K562 (cell line): ENCODE results near the gene GPATCH2L. TPM values are rescaled to one million over a fixed set of nuclear protein-coding genes. Genes with fewer than 3 reads are reported as not detected.

Experiments
- ATAC-seq: fragments of 200-7000 bp; cut with Tn5 transposase; 3 replicates; pipeline ENCODE4 v1.9.1; 2020; ENCODE audit warnings: moderate library complexity
- BruUV-seq: library from RNA; stranded (reverse); fragments of 400-500 nt; replicated peaks from 2 replicates; lab custom pipeline; 2021; lab: Mats Ljungman, UMichigan
- CTCF ChIA-PET: fragments of 300-600 bp; formaldehyde crosslinking; extraction: SDS; loops from one replicate; lab custom pipeline; 2021; ENCODE audit warnings: low intra/inter-chr PET ratio; lab: Yijun Ruan, JAX
- POLR2A ChIA-PET: fragments of 300-600, 350-650 bp; sonication (Branson Sonifier 250); formaldehyde crosslinking; extraction: SDS; loops from one replicate; lab custom pipeline; 2021; ENCODE audit warnings: antibody characterized with exemption, inconsistent platforms; lab: Yijun Ruan, JAX
- DNase-seq, 4 experiments: peaks; one replicate each; pipeline versions ENCODE4 v3.0.0 to v3.0.0-alpha.2; 2011 to 2018; ENCODE audit warnings: low spot score in 3 of 4, mixed read lengths in 3 of 4; ENCODE audit errors: extremely low read depth in 1 of 4
- FAIRE-seq: peaks from 2 replicates; lab custom pipeline; 2011; peaks lifted over from hg19 to GRCh38; lab: Jason Lieb, UNC
- H2AFZ ChIP-seq: 2 replicates; pipeline ENCODE4 v1.6.0; 2011; ENCODE audit warnings: low read depth, low read length, control low read depth, inconsistent platforms
- H3K27ac ChIP-seq: fragments of 200-600 bp; 3 replicates; pipeline ENCODE4 v1.8.0; 2011; ENCODE audit warnings: low read depth, mild to moderate bottlenecking, control low read depth, inconsistent platforms, low read length, moderate library complexity, mixed read lengths; ENCODE audit errors: extremely low read depth
- H3K27me3 ChIP-seq, 2 experiments: fragments of 300-600 bp in 1 of 2; 2 replicates in 1 of 2; 3 replicates in 1 of 2; pipeline versions ENCODE4 v1.6.0 to v1.8.0; 2011; ENCODE audit warnings: inconsistent platforms in 2 of 2, low read length in 2 of 2, mild to moderate bottlenecking in 1 of 2, mixed read lengths in 1 of 2, moderate library complexity in 1 of 2; ENCODE audit not compliant: control insufficient read depth in 2 of 2, insufficient read depth in 2 of 2
- H3K36me3 ChIP-seq: fragments of 300-600 bp; 3 replicates; pipeline ENCODE4 v1.8.0; 2011; ENCODE audit warnings: mild to moderate bottlenecking, low read length, inconsistent platforms; ENCODE audit not compliant: control insufficient read depth, insufficient read depth
- H3K4me1 ChIP-seq, 2 experiments: fragments of 200-600 bp in 1 of 2; replicated peaks in 1 of 2; 2 replicates in 1 of 2; 3 replicates in 1 of 2; pipeline versions ENCODE4 v1.5.1 to v1.8.0; 2011; ENCODE audit warnings: inconsistent platforms in 2 of 2, low read length in 2 of 2, mild to moderate bottlenecking in 1 of 2, mixed read lengths in 1 of 2, moderate library complexity in 1 of 2; ENCODE audit not compliant: control insufficient read depth in 2 of 2, insufficient read depth in 2 of 2
- H3K4me2 ChIP-seq: 2 replicates; pipeline ENCODE4 v1.6.1; 2011; ENCODE audit warnings: low read length, control low read depth, inconsistent platforms, mixed read lengths; ENCODE audit not compliant: insufficient read depth
- H3K4me3 ChIP-seq: fragments of 200-600 bp; sonication (generic), shearing (Covaris generic); 2 replicates; pipeline ENCODE4 v1.5.1; 2016; ENCODE audit warnings: control low read depth, inconsistent platforms
- H3K79me2 ChIP-seq: fragments of 200-600 bp; 3 replicates; pipeline ENCODE4 v1.8.0; 2011; ENCODE audit warnings: low read length, inconsistent platforms; ENCODE audit not compliant: control insufficient read depth, insufficient read depth
- H3K9ac ChIP-seq, 2 experiments: 2 replicates each; pipeline versions ENCODE4 v1.6.0 to v1.6.1; 2011; ENCODE audit warnings: low read depth in 2 of 2, low read length in 2 of 2, control low read depth in 1 of 2, inconsistent platforms in 1 of 2, mild to moderate bottlenecking in 1 of 2, mixed read lengths in 1 of 2; ENCODE audit not compliant: insufficient read depth in 1 of 2
- H3K9me1 ChIP-seq: one replicate; pipeline ENCODE4 v1.6.0; 2011; ENCODE audit warnings: inconsistent platforms, mild to moderate bottlenecking, low read length, moderate library complexity; ENCODE audit not compliant: control insufficient read depth, insufficient read depth
- H3K9me3 ChIP-seq: replicated peaks from 2 replicates; pipeline ENCODE4 v1.5.1; 2011; ENCODE audit warnings: low read depth, low read length, inconsistent platforms; ENCODE audit not compliant: control insufficient read depth, insufficient read depth
- H4K20me1 ChIP-seq: replicated peaks from 2 replicates; pipeline ENCODE4 v1.6.1; 2011; ENCODE audit warnings: low read length, inconsistent platforms, mixed read lengths; ENCODE audit not compliant: control insufficient read depth, insufficient read depth
- ARNT ChIP-seq, 2 experiments: fragments of 450-650 bp; IDR thresholded peaks; 2 replicates each; pipeline ENCODE4 v1.6.1; 2016; ENCODE audit warnings: mild to moderate bottlenecking in 1 of 2
- ASH1L ChIP-seq: fragments of 450-650 bp; IDR thresholded peaks from 2 replicates; pipeline ENCODE4 v1.6.1; 2018; ENCODE audit warnings: borderline replicate concordance, mild to moderate bottlenecking, low read depth; ENCODE audit not compliant: partially characterized antibody
- CBFB ChIP-seq: sonication (generic); formaldehyde crosslinking; IDR thresholded peaks from 2 replicates; pipeline ENCODE4 v1.4.0; 2020; ENCODE audit warnings: mild to moderate bottlenecking, missing genetic modification reagents
- CBX8 ChIP-seq: fragments of 200-600 bp; sonication (generic); IDR thresholded peaks from 2 replicates; pipeline ENCODE4 v1.6.1; 2012; ENCODE audit warnings: borderline replicate concordance, mixed run types, low read depth, mild to moderate bottlenecking, moderate library complexity, mixed read lengths, low read length, control low read depth, inconsistent platforms; ENCODE audit not compliant: poor library complexity, severe bottlenecking; ENCODE audit errors: extremely low read depth
- GATAD2A ChIP-seq: fragments of 450-650 bp; IDR thresholded peaks from 2 replicates; pipeline ENCODE4 v1.6.1; 2017
- JUND ChIP-seq, 2 experiments: IDR thresholded peaks; 2 replicates in 1 of 2; 3 replicates in 1 of 2; pipeline ENCODE4 v1.6.1; 2011; ENCODE audit warnings: borderline replicate concordance in 2 of 2, low read depth in 2 of 2, low read length in 2 of 2, improper control_type of control experiment in 1 of 2, missing biosample characterization in 1 of 2, missing genetic modification characterization in 1 of 2, missing genetic modification reagents in 1 of 2
- KLF16 ChIP-seq: IDR thresholded peaks from 2 replicates; pipeline ENCODE4 v1.6.1; 2016; ENCODE audit warnings: antibody characterized with exemption
- RBBP5 ChIP-seq: fragments of 200-600 bp; sonication (generic); IDR thresholded peaks from 2 replicates; pipeline ENCODE4 v1.6.1; 2012; ENCODE audit warnings: borderline replicate concordance, mild to moderate bottlenecking, low read length, control low read depth, inconsistent platforms; ENCODE audit not compliant: insufficient read depth, poor library complexity, severe bottlenecking
- ZBTB7A ChIP-seq: IDR thresholded peaks from 2 replicates; pipeline ENCODE4 v1.6.1; 2011; ENCODE audit warnings: low read depth, mild to moderate bottlenecking, low read length, moderate library complexity, borderline replicate concordance; ENCODE audit not compliant: control insufficient read depth
- ZKSCAN8 ChIP-seq: fragments of 200-800 bp; sonication (Bioruptor generic); IDR thresholded peaks from 2 replicates; pipeline ENCODE4 v1.6.1; 2016; ENCODE audit warnings: missing genetic modification characterization, missing compliant biosample characterization
- ZNF175 ChIP-seq: fragments of 200-800 bp; sonication (Bioruptor generic); IDR thresholded peaks from 2 replicates; pipeline ENCODE4 v1.6.1; 2016; ENCODE audit warnings: low read depth, mild to moderate bottlenecking, missing genetic modification characterization, missing compliant biosample characterization
- ZNF76 ChIP-seq: fragments of 250-450 bp; sonication (Bioruptor Pico); IDR thresholded peaks from 2 replicates; pipeline ENCODE4 v1.4.0; 2020; ENCODE audit warnings: mild to moderate bottlenecking, moderate library complexity, borderline replicate concordance
- WGBS: fragments of 100-300 bp; shearing (Covaris generic); methylation state at CpG from one replicate; pipeline ENCODE4 v1.1.6; 2016; ENCODE audit warnings: low coverage, mixed read lengths; ENCODE audit not compliant: insufficient coverage; ENCODE audit errors: missing lambda C conversion rate; 5-methylcytosine and 5-hydroxymethylcytosine counted together
- in situ Hi-C: fragments of 300-500 bp; cut with MboI; formaldehyde crosslinking; loops from 4 replicates; pipeline ENCODE4 v1.15.0; 2018; ENCODE audit warnings: inconsistent platforms, mixed read lengths
- intact Hi-C: fragments of 100-400 bp; cut with micrococcal nuclease; formaldehyde crosslinking; loops from 2 replicates; pipeline ENCODE4 v1.14.2; 2022
- polyA plus RNA-seq, 8 experiments: library from polyadenylated mRNA; depleted of rRNA in 4 of 8; stranded (reverse) in 5 of 8; unstranded in 3 of 8; fragments of >200 nt; fragmentation: Nextera tagmentation in 2 of 8; fragmentation: Illumina TruSeq in 1 of 8; extraction: Ambion mirVana in 2 of 8; extraction: Trizol in 1 of 8; gene quantifications; 2 replicates each; pipeline versions ENCODE4 v1.2.1 to v1.2.3, GENCODE V29; 2011 to 2014; ENCODE audit warnings: inconsistent platforms in 1 of 8, missing spikeins in 1 of 8
- total RNA-seq, 7 experiments: library from RNA; depleted of rRNA in 6 of 7; stranded (reverse); fragments of >200 nt in 6 of 7; fragmentation: Illumina TruSeq in 2 of 7; extraction: Trizol in 2 of 7; gene quantifications; 2 replicates each; pipeline versions ENCODE4 v1.2.1 to v1.2.3, GENCODE V29; 2011 to 2021; ENCODE audit warnings: low replicate concordance in 1 of 7

GPATCH2L gene
- total and polyA plus RNA-seq, 9 of the 15 experiments (the other 6 are each of a cell fraction or from before 2014, with no cell fraction given), result 13.1 to 39.6 (median 20.0) TPM

DNA sequence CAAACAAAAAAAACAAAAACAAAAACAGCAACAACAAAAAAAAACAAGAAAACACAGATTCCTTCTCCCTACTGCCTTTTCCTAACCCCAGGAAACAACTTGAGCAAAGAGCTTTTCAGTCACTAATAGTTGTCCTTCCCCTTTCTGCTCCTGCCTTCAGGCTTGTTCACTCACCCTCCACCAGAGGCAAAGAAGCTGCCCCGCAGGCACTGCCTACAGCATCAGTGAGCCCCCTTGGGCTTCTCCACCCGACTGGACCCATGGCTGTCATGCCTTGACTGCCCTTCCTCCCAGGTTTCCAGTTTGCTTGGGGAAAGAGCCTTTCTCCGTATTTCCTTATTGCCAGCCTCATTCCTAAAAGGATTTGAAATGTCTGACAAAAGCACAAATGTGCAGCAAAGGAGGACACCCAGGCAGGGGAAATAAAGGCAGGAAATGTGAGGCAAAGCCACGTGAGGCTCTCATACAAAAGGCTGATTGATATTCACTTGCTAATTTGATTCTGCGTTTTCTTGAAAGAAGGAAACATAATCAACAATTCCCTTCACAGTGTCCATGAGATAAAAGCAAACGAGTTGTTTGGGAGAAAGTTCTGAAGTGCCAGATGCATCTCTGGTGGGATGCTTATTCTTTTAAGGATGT lies 85.7 kb downstream of the GPATCH2L start (continued):
- TF ChIP-seq RBBP5 (no peak), GATAD2A (no peak), ZNF76 (CRISPR knock-in tag) (no peak), ZNF175 (CRISPR knock-in tag) (no peak), KLF16 (no peak), ZKSCAN8 (no peak)

DNA sequence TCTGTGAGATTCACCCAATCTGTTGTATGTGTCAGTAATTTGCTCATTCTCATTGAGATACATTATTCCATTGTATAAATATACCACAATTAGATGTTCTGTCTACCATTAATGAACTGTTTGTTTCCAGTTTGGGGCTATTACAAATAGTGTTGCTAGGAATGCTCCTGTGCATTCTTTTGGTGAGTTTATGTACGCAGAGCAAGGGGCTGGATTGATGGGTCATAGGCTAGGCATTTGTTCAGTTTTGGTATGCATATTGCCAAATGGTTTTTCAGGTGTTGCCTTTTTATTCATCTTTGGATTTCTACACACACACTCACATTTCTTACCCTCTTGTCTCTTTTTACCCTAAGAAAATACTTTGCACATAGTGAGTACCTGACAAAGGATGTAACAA lies 93.4 kb downstream of the GPATCH2L start:
- Histone ChIP-seq H3K9ac (no peak overlapping the region), H3K9me1 (no peaks in the 10 kb centered on the region), H3K27me3 (no peaks in the 10 kb centered on the region), H3K79me2 (no peaks in the 10 kb centered on the region), H3K4me3 (no peak overlapping the region), H3K27ac (no peak overlapping the region), H3K9me3 (no peaks in the 10 kb centered on the region), H3K4me2 (no peak overlapping the region), H2AFZ (no peak overlapping the region)
- intact Hi-C loops, result no loop called here
- no peak for DNase-seq
- CTCF ChIA-PET, result no interaction called here
- in situ Hi-C loops, result no loop called here
- 86% methylated on average over 1 of the region's 1 CpG for WGBS
- no TSS peak for BruUV-seq
- no peak for FAIRE-seq
- POLR2A ChIA-PET, result no interaction called here
- TF ChIP-seq CBFB (CRISPR knock-in tag) (no peak), ZBTB7A (no peak), JUND (IDR thresholded peaks at IDR 0.05; ENCODE audit: borderline replicate concordance, low read depth, low read length) (no peak), JUND (tag; IDR thresholded peaks at IDR 0.05; ENCODE audit: borderline replicate concordance, low read depth, low read length) (no peak), CBX8 (no peak), ASH1L (no peak), ARNT (IDR thresholded peaks at IDR 0.05) (no peak)
- TF ChIP-seq, all 486 proteins: peak for 0
- H3K4me1 ChIP-seq, result no peaks in the 10 kb centered on the region
- ATAC-seq, result no peak
- H3K36me3 ChIP-seq, result no peaks in the 10 kb centered on the region
- H4K20me1 ChIP-seq, result no peaks in the 10 kb centered on the region
